Trophoblast cell (in vitro differentiated cells and primary cell): Measurements from ENCODE around the gene OSBPL3.

Experiments used
- DNase-seq, 2 donors: peaks; one replicate each; pipeline ENCODE4 v3.0.0-alpha.2; 2016
- H2AFZ ChIP-seq: 2 replicates; pipeline ENCODE4 v1.6.1; 2013; ENCODE audit warnings: low read length, moderate library complexity, mild to moderate bottlenecking; ENCODE audit not compliant: insufficient read depth, poor library complexity
- H2AK5ac ChIP-seq: 2 replicates; pipeline ENCODE4 v1.6.1; 2013; ENCODE audit warnings: mild to moderate bottlenecking, low read length
- H2BK120ac ChIP-seq: 2 replicates; pipeline ENCODE4 v1.6.1; 2013; ENCODE audit warnings: low read length, mild to moderate bottlenecking, moderate library complexity; ENCODE audit not compliant: insufficient read depth, poor library complexity
- H2BK12ac ChIP-seq: 2 replicates; pipeline ENCODE4 v1.6.1; 2013; ENCODE audit warnings: mild to moderate bottlenecking, low read length, moderate library complexity
- H2BK5ac ChIP-seq: 2 replicates; pipeline ENCODE4 v1.6.1; 2013; ENCODE audit warnings: low read length, low read depth, moderate library complexity, mild to moderate bottlenecking; ENCODE audit not compliant: poor library complexity
- H3K14ac ChIP-seq: 2 replicates; pipeline ENCODE4 v1.6.1; 2013; ENCODE audit warnings: mild to moderate bottlenecking, low read length
- H3K18ac ChIP-seq: 2 replicates; pipeline ENCODE4 v1.6.1; 2013; ENCODE audit warnings: mild to moderate bottlenecking, low read length
- H3K23ac ChIP-seq: 2 replicates; pipeline ENCODE4 v1.6.1; 2013; ENCODE audit warnings: low read length
- H3K27ac ChIP-seq: 2 replicates; pipeline ENCODE4 v1.5.1; 2013; ENCODE audit warnings: low read depth, mild to moderate bottlenecking, inconsistent platforms, low read length, moderate library complexity
- H3K27me3 ChIP-seq: 2 replicates; pipeline ENCODE4 v1.6.1; 2013; ENCODE audit warnings: inconsistent platforms, mild to moderate bottlenecking, low read length, moderate library complexity; ENCODE audit not compliant: insufficient read depth
- H3K36me3 ChIP-seq, 2 experiments: 1 replicate in 1 of 2; 2 replicates in 1 of 2; pipeline ENCODE4 v1.6.1; 2013; ENCODE audit warnings: low read length in 2 of 2, mild to moderate bottlenecking in 2 of 2, moderate library complexity in 1 of 2; ENCODE audit not compliant: insufficient read depth in 2 of 2, control insufficient read depth in 1 of 2
- H3K4ac ChIP-seq: 2 replicates; pipeline ENCODE4 v1.6.1; 2013; ENCODE audit warnings: low read depth, mild to moderate bottlenecking, low read length, moderate library complexity
- H3K4me1 ChIP-seq, 2 experiments: 1 replicate in 1 of 2; 2 replicates in 1 of 2; pipeline ENCODE4 v1.6.1; 2013; ENCODE audit warnings: low read length in 2 of 2, mild to moderate bottlenecking in 2 of 2, moderate library complexity in 1 of 2; ENCODE audit not compliant: insufficient read depth in 2 of 2, control insufficient read depth in 1 of 2
- H3K4me2 ChIP-seq: 2 replicates; pipeline ENCODE4 v1.6.1; 2013; ENCODE audit warnings: inconsistent platforms, mild to moderate bottlenecking, low read length, moderate library complexity
- H3K4me3 ChIP-seq: 2 replicates; pipeline ENCODE4 v1.5.1; 2013; ENCODE audit warnings: mild to moderate bottlenecking, low read depth, low read length, inconsistent platforms
- H3K79me1 ChIP-seq: one replicate; pipeline ENCODE4 v1.6.1; 2013; ENCODE audit warnings: low read length
- H3K79me2 ChIP-seq: 2 replicates; pipeline ENCODE4 v1.6.1; 2013; ENCODE audit warnings: low read length, mild to moderate bottlenecking; ENCODE audit not compliant: control insufficient read depth, insufficient read depth, poor library complexity
- H3K9ac ChIP-seq: 2 replicates; pipeline ENCODE4 v1.6.1; 2013; ENCODE audit warnings: mild to moderate bottlenecking, low read length
- H3K9me3 ChIP-seq: 2 replicates; pipeline ENCODE4 v1.6.1; 2013; ENCODE audit warnings: low read depth, mild to moderate bottlenecking, control low read depth, inconsistent platforms, low read length; ENCODE audit not compliant: insufficient read depth
- H4K12ac ChIP-seq: 2 replicates; pipeline ENCODE4 v1.6.1; 2013; ENCODE audit warnings: low read depth, mild to moderate bottlenecking, low read length, moderate library complexity
- H4K8ac ChIP-seq: 2 replicates; pipeline ENCODE4 v1.6.1; 2013; ENCODE audit warnings: low read depth, mild to moderate bottlenecking, low read length, moderate library complexity
- H4K91ac ChIP-seq: one replicate; pipeline ENCODE4 v1.6.1; 2013; ENCODE audit warnings: low read depth, mild to moderate bottlenecking, low read length, moderate library complexity
- WGBS: extraction: QIAGEN DNeasy Blood & Tissue Kit; methylation state at CpG from one replicate; pipeline ENCODE4 v1.1.7; 2013; ENCODE audit warnings: missing lambda C conversion rate; ENCODE audit not compliant: insufficient read length, insufficient coverage; ENCODE audit errors: extremely low coverage; 5-methylcytosine and 5-hydroxymethylcytosine counted together

Gene OSBPL3

DNA sequence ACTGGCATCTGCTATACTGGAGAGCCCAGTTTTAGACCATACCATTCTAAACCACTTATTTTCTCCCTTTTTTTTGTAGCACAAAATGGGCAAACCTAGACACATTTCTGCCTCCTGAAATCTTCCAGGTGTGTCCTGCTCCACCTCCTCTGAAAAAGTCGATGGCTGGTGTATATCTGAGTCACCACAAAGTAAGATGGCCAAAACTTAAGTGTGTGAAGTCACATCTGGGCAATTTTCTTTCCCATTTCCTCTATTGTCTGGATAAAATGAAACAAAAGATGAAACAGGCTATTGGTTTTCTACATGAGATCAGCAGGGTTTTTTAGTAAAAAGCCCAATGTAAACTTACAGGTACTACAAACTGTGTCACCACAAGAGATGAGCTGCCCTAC is 65.5 kb downstream of the OSBPL3 start:
- Histone ChIP-seq H3K14ac (no peak overlapping the region), H2AFZ (no peak overlapping the region), H2BK120ac (no peak overlapping the region), H2BK12ac (no peak overlapping the region), H3K4ac (no peak overlapping the region), H4K91ac (no peak overlapping the region), H3K27ac (no peak overlapping the region), H3K18ac (no peak overlapping the region), H3K4me3 (no peak overlapping the region), H3K23ac (no peak overlapping the region), H3K27me3 (no peaks in the 10 kb centered on the region), H3K79me2 (no peaks in the 10 kb centered on the region), H3K9ac (no peak overlapping the region), H3K4me1 (peaks cover 3 to 8% of the 10 kb centered on the region in 2 experiments), H3K9me3 (no peaks in the 10 kb centered on the region), H3K79me1 (no peaks in the 10 kb centered on the region), H2AK5ac (no peak overlapping the region), H3K4me2 (no peak overlapping the region), H4K8ac (no peak overlapping the region), H3K36me3 (no peaks in the 10 kb centered on the region), H2BK5ac (no peak overlapping the region), H4K12ac (no peak overlapping the region)
- no peak for DNase-seq
- no CpG with 5 or more reads among the region's 1 CpG for WGBS

DNA sequence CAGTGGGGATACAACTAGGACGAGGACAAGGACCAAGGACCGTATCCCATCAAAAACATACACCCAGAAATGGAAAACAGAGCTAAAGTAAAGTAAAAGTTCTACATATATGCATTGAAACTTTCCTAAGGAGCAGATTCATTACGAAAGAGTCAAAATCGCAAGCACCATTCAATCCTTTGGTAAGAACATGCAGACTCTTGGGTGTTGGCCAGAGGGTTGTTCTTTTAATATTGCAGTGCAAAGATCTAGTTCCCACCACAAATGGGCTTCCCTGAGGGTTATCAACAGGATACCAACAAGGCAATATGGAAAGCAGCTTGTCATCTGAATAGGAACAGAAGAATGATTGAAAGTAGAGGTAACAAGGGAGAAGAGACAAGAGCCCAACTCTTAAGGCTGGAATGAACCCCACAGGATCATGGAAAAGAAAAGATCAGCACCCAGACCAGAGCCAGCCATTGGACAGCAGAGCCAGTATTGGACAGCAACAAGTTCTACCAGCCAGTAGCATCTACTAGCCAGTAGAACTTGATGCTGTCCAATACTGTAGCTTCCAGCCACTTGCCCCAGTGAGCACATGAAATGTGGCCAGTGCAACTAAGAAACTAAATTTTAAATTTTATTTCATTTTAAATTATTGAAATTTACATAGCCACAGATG is 66.0 kb downstream of the OSBPL3 start:
- H2AK5ac ChIP-seq: no peak overlapping the region
- H3K79me1 ChIP-seq: no peaks in the 10 kb centered on the region
- H3K4me3 ChIP-seq: no peak overlapping the region
- H2BK12ac ChIP-seq: no peak overlapping the region
- no peak overlapping the region for H2BK5ac ChIP-seq
- H2BK120ac ChIP-seq: no peak overlapping the region
- DNase-seq: no peak
- no peak overlapping the region for H3K27ac ChIP-seq
- H4K8ac ChIP-seq: no peak overlapping the region
- no peak overlapping the region for H2AFZ ChIP-seq
- H3K14ac ChIP-seq: no peak overlapping the region
- H3K9me3 ChIP-seq: no peaks in the 10 kb centered on the region
- H3K36me3 ChIP-seq: no peaks in the 10 kb centered on the region
- no peak overlapping the region for H3K23ac ChIP-seq
- no peaks in the 10 kb centered on the region for H3K27me3 ChIP-seq
- H4K12ac ChIP-seq: no peak overlapping the region
- no peaks in the 10 kb centered on the region for H3K79me2 ChIP-seq
- WGBS: no CpG with 5 or more reads among the region's 4 CpGs
- no peak overlapping the region for H4K91ac ChIP-seq
- no peak overlapping the region for H3K9ac ChIP-seq
- no peak overlapping the region for H3K4me2 ChIP-seq
- no peak overlapping the region for H3K4ac ChIP-seq
- H3K18ac ChIP-seq: no peak overlapping the region
- H3K4me1 ChIP-seq: peaks cover 3 to 8% of the 10 kb centered on the region in 2 experiments

DNA sequence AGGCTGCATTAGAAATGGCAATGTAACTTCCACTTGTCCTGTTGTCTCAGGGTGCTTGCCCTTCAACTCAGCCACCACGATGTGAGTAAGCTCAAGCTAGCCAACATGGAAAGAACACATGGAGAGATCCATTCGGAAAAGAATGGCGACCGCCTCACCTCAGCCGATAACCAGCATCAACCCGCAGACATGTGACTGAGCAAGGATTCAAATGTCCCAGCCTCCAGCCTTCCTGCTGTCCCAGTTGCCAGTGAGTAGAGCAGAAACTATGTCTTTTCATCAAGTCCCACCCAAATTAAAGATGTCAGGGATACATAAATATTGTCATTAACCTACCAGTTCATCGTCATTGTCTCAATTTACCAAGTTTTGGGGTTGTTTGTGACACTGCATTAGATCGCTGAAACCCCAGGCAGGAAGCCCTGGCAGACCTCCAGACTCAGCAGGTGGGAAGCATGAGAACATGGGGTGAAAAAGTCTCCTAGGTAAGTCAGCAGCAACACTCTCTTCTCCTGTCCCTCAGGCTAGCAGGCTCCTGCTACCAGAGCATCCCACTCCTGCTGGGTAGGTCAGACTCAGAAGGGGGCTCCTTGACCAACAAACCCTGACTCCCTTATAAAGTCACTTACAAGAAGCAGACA is 67.0 kb downstream of the OSBPL3 start:
- WGBS: no CpG with 5 or more reads among the region's 8 CpGs
- H4K8ac ChIP-seq: no peak overlapping the region
- no peak overlapping the region for H3K18ac ChIP-seq

DNA sequence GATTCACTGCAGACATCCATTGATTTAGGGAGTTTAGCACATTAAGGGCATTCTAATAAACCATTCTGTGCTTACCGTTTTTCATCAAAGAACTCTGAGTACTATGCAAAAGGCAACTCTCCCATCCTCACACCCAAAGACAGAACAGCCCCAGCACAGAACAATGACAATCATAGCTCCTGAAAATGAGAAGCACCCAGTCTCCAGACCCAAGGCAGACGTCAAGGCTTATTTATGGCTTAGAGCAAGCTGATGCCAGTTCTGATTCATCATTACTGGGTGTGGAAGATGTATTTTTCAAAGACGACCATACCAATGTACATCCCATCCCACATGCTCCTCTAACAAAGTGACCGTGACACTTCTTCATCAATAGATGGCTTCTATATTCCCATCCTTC is 67.6 kb downstream of the OSBPL3 start:
- H2AK5ac ChIP-seq: no peak overlapping the region
- H2BK5ac ChIP-seq: no peak overlapping the region
- H2AFZ ChIP-seq: no peak overlapping the region
- H3K79me2 ChIP-seq: no peaks in the 10 kb centered on the region
- no peak overlapping the region for H3K4me3 ChIP-seq
- H4K91ac ChIP-seq: no peak overlapping the region
- DNase-seq: no peak
- H2BK120ac ChIP-seq: no peak overlapping the region
- no peak overlapping the region for H4K8ac ChIP-seq
- peaks cover 3 to 6% of the 10 kb centered on the region in 2 experiments for H3K4me1 ChIP-seq
- H3K36me3 ChIP-seq: no peaks in the 10 kb centered on the region
- no peak overlapping the region for H3K23ac ChIP-seq
- H3K27ac ChIP-seq: no peak overlapping the region
- no peak overlapping the region for H3K18ac ChIP-seq
- H3K9me3 ChIP-seq: no peaks in the 10 kb centered on the region
- no peaks in the 10 kb centered on the region for H3K79me1 ChIP-seq
- no peaks in the 10 kb centered on the region for H3K27me3 ChIP-seq
- WGBS: no CpG with 5 or more reads among the region's 4 CpGs
- no peak overlapping the region for H3K4ac ChIP-seq
- H3K9ac ChIP-seq: no peak overlapping the region
- H3K4me2 ChIP-seq: no peak overlapping the region
- H4K12ac ChIP-seq: no peak overlapping the region
- H2BK12ac ChIP-seq: no peak overlapping the region
- no peak overlapping the region for H3K14ac ChIP-seq

More for the DNA sequence above, 67.0 kb downstream of the OSBPL3 start:
- Histone ChIP-seq H4K91ac (no peak overlapping the region), H3K9me3 (no peaks in the 10 kb centered on the region), H2AFZ (no peak overlapping the region), H3K4me3 (no peak overlapping the region), H2AK5ac (no peak overlapping the region), H3K4me1 (peaks cover 3 to 6% of the 10 kb centered on the region in 2 experiments), H3K27ac (no peak overlapping the region), H3K23ac (no peak overlapping the region), H2BK5ac (no peak overlapping the region), H3K36me3 (no peaks in the 10 kb centered on the region), H3K14ac (no peak overlapping the region), H2BK12ac (no peak overlapping the region), H3K79me1 (no peaks in the 10 kb centered on the region), H3K79me2 (no peaks in the 10 kb centered on the region), H3K27me3 (no peaks in the 10 kb centered on the region), H3K4me2 (no peak overlapping the region), H3K4ac (no peak overlapping the region), H4K12ac (no peak overlapping the region), H3K9ac (no peak overlapping the region), H2BK120ac (no peak overlapping the region)
- no peak for DNase-seq
